Fibroblast of skin of right biceps (primary cell): ENCODE results near the gene CARD10.

Source experiments
- DNase-seq: peaks from one replicate; pipeline ENCODE4 v3.0.0-alpha.2; 2013

CARD10 gene

DNA sequence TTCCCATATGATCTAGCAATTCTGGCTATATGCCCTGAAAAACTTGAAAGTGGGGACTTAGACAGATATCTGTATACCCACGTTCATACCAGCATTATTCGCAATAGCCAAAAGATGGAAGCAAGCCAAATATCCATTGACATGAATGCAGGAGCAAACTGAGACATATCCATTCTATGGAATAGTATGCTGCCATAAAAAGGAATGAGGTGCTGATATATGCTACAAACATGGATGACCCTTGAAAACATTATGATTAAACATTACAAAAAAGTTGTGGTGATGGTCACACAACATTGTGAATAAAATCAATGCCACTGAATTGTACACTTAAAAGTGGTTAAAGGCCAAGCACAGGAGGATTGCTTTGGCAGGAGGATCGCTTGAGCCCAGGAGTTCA, 58.5 kb downstream of the CARD10 start:
- DNase-seq: no peak

DNA sequence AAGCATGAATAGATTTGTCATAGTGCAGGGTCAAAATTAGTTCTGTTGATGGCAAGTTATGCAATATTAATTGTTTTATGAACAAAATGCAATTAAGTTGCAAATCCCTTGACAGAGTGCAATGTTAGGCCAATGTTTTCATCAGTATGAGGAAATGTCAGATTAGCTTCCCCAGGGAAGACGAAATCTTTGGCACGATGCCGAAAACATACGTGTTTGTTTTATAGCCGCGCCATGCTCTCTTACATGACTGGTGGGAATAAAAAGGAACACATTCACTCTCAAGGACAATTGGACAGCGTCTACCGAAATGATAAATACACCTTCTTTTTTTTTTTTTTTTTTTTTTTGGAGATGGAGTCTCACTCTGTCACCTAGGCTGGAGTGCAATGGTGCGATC, 60.0 kb downstream of the CARD10 start:
- DNase-seq: no peak

DNA sequence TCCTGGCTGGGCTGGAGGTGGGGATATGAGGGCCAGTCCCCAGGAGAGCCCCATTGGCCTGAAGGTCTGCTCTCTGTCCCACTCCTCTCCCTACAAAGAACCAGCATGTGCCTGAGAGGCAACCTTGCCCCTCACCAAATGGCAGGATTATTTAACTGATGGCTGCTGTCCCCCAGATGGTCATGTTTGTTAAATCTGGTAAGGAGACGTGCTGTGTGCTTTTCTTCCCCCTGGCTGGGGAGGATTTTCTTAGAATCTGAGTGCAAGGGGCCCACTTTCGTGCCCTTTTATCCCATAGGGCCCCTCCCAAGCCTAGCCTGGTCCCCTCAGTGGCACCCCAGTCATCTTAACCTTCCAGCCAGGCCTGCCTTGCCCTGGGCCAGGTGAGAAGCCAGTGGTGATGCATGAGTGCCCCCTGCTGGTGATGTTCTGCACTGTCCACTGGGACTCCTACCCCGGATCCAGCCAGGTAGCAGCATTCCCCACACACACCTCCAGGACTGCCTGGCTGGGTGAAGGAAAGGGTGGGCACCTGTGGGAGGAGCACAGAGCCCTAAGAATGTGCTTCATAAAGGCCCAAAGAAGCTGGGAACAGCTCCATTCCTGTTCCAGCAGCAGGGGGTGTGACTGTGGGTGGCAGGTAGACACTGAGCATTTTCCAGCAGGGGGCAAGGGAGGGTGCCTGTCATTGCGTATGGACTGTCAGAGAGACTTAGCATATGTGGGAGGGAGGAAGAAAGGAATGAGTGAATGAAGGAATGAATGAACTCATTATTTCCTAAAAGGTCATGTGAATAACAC, 61.9 kb downstream of the CARD10 start:
- peak; percentile 56 for DNase-seq

- DNase-seq: no peak
Measured at GRCh38 chr22:37456346-37456745, 62.9 kb downstream of the CARD10 start.

DNA sequence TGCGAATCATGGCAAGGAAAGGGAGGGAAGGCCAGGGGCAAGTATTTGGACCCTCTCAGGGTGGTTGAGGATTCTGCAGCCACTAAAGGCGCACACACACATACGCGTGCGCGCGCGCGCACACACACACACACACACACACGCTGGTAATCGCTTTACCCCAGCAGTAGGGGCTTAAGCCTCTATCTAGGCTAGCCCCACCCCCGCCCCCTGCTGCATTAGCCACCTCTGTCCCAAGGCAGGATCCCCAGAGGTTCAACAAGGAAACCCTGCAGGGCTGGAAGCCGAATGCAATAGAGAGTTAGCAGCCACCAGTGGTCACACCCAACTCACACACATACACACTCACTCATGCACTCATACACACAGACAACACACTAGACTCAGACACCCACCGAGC, 63.3 kb downstream of the CARD10 start:
- peak; percentile 43 for DNase-seq

- peak; percentile 94 for DNase-seq
Measured at GRCh38 chr22:37454857-37455686, 64.1 kb downstream of the CARD10 start.

- no peak for DNase-seq
Measured at GRCh38 chr22:37453696-37454095, 65.5 kb downstream of the CARD10 start.

DNA sequence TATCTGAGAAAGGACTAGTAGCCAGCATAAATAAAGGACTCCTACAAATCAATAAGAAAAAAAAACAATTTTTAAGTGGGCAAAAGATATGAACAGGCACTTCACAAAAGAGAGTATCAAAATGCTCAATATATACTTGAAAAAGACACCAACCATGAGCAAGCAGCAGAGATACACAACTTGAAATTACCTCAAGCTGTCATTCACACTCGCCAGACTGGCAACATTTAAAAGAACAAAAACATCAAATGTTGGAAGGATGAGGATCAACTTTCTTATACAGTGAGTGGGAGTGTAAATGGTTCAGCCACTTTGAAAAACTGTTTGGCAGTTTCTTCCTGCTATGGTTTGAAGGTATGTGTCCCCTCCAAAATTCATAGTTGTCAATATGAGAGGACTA, 68.0 kb downstream of the CARD10 start:
- no peak for DNase-seq

GRCh38 chr22:37449331-37450001, 69.7 kb downstream of the CARD10 start:
- no peak for DNase-seq

DNA sequence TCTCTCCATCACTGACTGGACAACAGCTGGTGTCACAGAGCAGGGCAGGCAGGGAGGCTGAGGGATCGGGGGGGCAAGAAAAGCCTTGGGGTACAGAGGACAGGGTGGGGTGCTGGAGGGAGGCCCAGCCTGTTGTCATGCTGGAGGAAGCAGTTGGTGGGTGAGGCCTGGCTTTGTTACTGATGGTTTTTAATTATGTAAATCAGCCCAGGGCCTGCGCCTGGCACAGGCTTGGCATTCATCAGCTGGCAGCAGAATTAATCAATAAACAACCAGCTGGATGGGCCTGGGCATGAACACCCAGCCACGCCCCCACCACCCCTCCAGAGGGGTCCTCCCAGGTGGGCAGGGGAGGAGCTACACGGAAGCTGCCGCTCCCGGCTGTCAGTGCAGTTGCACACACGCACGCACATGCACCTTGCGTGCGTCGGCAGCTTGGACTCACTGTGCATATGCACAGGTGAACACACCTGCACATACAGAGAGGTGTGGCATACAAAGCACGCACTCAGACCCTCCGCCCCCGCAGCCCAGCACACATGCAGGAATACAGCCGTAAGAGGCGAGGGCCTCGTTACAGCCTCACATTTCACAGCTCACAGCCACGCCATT, 70.6 kb downstream of the CARD10 start:
- no peak for DNase-seq

DNA sequence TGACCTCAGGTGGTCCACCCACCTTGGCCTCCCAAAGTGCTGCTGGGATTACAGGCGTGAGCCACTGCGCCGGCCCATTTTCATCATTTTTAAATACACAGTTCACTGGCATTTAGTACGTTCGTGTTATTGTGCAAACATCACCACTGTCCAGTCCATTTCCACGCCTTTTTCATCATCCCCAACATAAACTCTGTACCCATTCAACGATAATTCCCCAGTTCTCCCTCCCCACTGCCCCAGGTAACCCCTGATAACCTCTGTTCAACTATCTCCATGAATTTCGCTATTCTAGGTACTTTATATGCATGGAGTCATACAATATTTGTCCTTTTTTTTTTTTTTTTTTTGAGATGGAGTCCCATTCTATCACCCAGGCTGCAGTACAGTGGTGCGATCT, 73.7 kb downstream of the CARD10 start:
- DNase-seq: no peak

DNA sequence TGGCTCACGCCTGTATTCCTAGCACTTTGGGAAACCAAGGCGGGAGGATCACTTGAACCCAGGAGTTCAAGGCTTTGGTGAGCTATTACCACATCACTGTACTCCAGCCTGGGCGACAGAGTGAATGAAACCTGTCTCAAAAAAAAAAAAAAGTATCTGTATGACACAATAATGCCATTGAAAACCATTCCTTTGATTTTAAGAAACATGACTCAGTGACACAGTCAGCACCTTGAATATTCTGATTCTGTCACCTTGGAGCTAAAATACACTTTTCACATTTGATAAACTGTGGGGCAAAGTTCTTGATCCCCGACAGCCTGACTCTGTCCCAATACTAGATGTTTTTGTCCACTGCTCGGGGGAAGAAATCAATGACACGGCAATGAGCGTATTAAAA, 75.2 kb downstream of the CARD10 start:
- DNase-seq: no peak

DNA sequence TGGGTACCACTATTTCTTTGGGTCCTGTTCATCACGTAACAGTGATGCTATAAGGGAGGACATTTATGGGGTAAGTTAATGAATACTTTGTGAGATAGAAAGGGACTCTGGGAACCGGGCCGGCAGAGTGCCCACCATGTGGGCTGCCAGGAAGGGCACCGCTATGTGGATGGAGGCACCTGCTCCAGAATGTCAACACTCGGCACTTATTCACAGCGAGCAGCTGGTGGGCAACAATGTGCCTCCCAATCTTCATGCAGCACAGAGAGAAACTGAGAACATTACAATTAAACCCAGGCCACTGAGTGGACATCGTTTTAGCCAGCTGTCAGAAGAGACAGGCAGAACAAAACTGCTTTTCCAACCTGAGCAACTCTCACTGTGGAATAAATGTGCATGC, 76.1 kb downstream of the CARD10 start:
- DNase-seq: no peak

GRCh38 chr22:37442537-37442936, 76.7 kb downstream of the CARD10 start:
- peak; percentile 49 for DNase-seq

- no peak for DNase-seq
Measured at GRCh38 chr22:37442135-37442534, 77.1 kb downstream of the CARD10 start.

GRCh38 chr22:37440875-37441274, 78.3 kb downstream of the CARD10 start:
- no peak for DNase-seq
